Activated T-cell treated with anti-CD3 and anti-CD28 coated beads, Interleukin-2, amount 50 U/mL, for 48 hours (primary cell): ENCODE measurements around the gene IL11.

ENCODE experiments used
- DNase-seq, 2 experiments: peaks; one replicate each; pipeline ENCODE4 v3.0.0-alpha.2; 2020

The IL11 gene

GRCh38 chr19:55321466-55322137, 48.7 kb downstream of the IL11 start:
- no peak for DNase-seq

- no peak for DNase-seq
These were observed 49.3 kb downstream of the IL11 start for GRCh38 chr19:55320844-55321419.

GRCh38 chr19:55319785-55320184, 50.5 kb downstream of the IL11 start:
- DNase-seq = no peak

- DNase-seq = no peak
These were observed 53.6 kb downstream of the IL11 start for GRCh38 chr19:55316646-55317045.

GRCh38 chr19:55315956-55316525, 54.2 kb downstream of the IL11 start:
- no peak for DNase-seq

GRCh38 chr19:55314396-55314795, 55.9 kb downstream of the IL11 start:
- DNase-seq = no peak
